ENCODE results near the gene KCNV2. TPM values are rescaled to one million over a fixed set of nuclear protein-coding genes. Genes with fewer than 3 reads are reported as not detected.

KCNV2 gene
- not detected in 5 replicates for total RNA-seq (2022; extraction: Qiagen RNA extraction; ENCODE audit: low read depth)

GRCh38 chr9:2717385-2717784 lies at the start of gene KCNV2:
Gene KCNV2, plus strand, starts transcription at chr9:2717510. Its CDS starts 230 bp downstream, at chr9:2717740.

Other genes with a start within 250 kb of the KCNV2 start
- gene VLDLR, start 95.7 kb upstream of the KCNV2 start, total RNA-seq (2022; extraction: Qiagen RNA extraction; ENCODE audit: low read depth): 17.6 to 21.6 TPM (median 20.8 TPM) in 5 replicates
- 71.0 to 79.4 TPM (median 71.2 TPM) in 5 replicates for gene PUM3, start 126.6 kb downstream of the KCNV2 start, total RNA-seq (2022; extraction: Qiagen RNA extraction; ENCODE audit: low read depth)

All from A549 treated with GW870086 at 1 μM for 4 hours (cell line).